ENCODE results near the gene CAMK1G. TPM values are rescaled to one million over a fixed set of nuclear protein-coding genes. Genes with fewer than 3 reads are reported as not detected.

Gene CAMK1G
- total and polyA plus RNA-seq, 10 of the 15 experiments (the other 5 are each of a cell fraction or from before 2014, with no cell fraction given): 0.18 to 0.20 TPM; not detected in 8

DNA sequence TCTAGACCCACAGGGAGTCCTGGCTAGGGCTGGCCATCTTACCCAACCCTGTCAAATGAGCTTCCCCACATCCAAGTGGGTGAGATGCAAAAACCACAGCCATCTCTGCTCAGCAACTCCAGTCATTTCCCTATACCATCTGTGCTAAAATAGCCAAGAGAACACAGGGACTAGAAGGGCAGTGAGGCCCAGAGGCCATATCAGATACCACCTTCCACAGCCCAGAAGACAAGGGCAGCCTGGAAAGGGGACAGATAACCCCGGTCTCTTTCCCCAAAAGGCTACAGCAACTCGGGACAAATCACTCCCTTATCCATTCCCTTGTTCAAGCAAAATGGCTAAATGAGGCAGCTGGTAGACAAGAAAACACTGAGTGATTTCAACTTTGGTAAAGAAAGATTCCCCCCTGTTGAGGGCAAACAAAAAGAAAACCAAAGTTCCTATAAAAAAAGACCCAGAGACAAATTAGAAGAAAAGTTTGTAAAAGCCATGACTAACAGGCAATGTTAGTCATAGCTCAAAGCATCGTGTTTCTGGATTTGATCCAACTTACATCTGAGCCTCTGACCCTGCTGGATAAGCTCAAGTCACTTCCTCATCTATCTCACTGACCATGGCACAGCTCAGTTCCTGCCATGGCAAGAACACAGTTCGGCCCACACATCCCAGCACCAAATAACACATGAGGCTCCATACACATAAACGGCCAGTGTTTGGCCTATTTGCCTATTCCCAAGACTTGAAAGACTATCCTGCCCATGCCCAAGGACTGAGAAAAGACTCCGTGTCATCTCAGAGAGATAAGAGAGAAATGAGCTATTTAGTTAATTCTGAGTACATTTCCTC is 65.6 kb downstream of the CAMK1G start:
- H3K9me3 ChIP-seq (replicated peaks; ENCODE audit: control insufficient read depth, insufficient read depth, low read length): no peaks in the 10 kb centered on the region
- in situ Hi-C loops (cut with MboI) (no loop called here), intact Hi-C loops (cut with micrococcal nuclease; ENCODE audit: unreplicated experiment) (loop anchor here (5.0 kb wide), 1 partner anchor 38 kb away; no protein-coding TSS in a partner anchor)
- H3K4me3 ChIP-seq: no peak overlapping the region
- POLR2A ChIA-PET: interaction anchor here (0.9 to 7.6 kb wide), 6 partner anchors 11 to 99 kb away, joined by 3 to 95 read pairs (median 4); partner anchors contain the start of gene G0S2
- WGBS (ENCODE audit: insufficient coverage, insufficient replicate concordance, low lambda C conversion rate, missing lambda C conversion rate): 28% methylated on average over 6 of the region's 6 CpGs
- no peak overlapping the region for H3K9ac ChIP-seq (ENCODE audit: control insufficient read depth, insufficient read depth, low read length)
- FAIRE-seq (peak; percentile 79), ATAC-seq (no peak), DNase-seq (ENCODE audit: low read depth, low spot score) (no peak)
- H3K79me2 ChIP-seq (ENCODE audit: control insufficient read depth, insufficient read depth, low read length): no peaks in the 10 kb centered on the region
- H3K27ac ChIP-seq (ENCODE audit: control insufficient read depth, insufficient read depth): no peak overlapping the region
- no peaks in the 10 kb centered on the region for H4K20me1 ChIP-seq (ENCODE audit: control insufficient read depth, insufficient read depth)
- SMC1A ChIA-PET (ENCODE audit: uncharacterized antibody, unreplicated experiment): interaction anchor here (0.6 to 17.6 kb wide), 14 partner anchors 7 to 99 kb away, joined by 3 to 261 read pairs (median 4); partner anchors contain the start of gene G0S2
- RAD21 ChIA-PET (ENCODE audit: unreplicated experiment): interaction anchor here (0.7 to 15.7 kb wide), 11 partner anchors 17 to 101 kb away, joined by 3 to 195 read pairs (median 4); partner anchors contain the start of gene G0S2
- no peaks in the 10 kb centered on the region for H3K36me3 ChIP-seq (ENCODE audit: control insufficient read depth in 2 of 2, insufficient read depth in 2 of 2, low read length in 1 of 2)
- no peaks in the 10 kb centered on the region for H3K27me3 ChIP-seq (replicated peaks in 1 of 2; ENCODE audit: control insufficient read depth in 2 of 2, insufficient read depth in 2 of 2, low read length in 1 of 2)
- TF ChIP-seq YY1 (IDR thresholded peaks at IDR 0.05; ENCODE audit: low read depth, low read length) (no peak), SPI1 (IDR thresholded peaks at IDR 0.05; ENCODE audit: borderline replicate concordance, insufficient read depth, low read depth, low read length) (peak; percentile 32; the same call in 1 of the 2 replicates), MEF2A (IDR thresholded peaks at IDR 0.05; ENCODE audit: insufficient read depth, low read depth, low read length) (no peak), TCF12 (IDR thresholded peaks at IDR 0.05; ENCODE audit: low read depth, low read length) (no peak)
- TF ChIP-seq, protein P1, sequence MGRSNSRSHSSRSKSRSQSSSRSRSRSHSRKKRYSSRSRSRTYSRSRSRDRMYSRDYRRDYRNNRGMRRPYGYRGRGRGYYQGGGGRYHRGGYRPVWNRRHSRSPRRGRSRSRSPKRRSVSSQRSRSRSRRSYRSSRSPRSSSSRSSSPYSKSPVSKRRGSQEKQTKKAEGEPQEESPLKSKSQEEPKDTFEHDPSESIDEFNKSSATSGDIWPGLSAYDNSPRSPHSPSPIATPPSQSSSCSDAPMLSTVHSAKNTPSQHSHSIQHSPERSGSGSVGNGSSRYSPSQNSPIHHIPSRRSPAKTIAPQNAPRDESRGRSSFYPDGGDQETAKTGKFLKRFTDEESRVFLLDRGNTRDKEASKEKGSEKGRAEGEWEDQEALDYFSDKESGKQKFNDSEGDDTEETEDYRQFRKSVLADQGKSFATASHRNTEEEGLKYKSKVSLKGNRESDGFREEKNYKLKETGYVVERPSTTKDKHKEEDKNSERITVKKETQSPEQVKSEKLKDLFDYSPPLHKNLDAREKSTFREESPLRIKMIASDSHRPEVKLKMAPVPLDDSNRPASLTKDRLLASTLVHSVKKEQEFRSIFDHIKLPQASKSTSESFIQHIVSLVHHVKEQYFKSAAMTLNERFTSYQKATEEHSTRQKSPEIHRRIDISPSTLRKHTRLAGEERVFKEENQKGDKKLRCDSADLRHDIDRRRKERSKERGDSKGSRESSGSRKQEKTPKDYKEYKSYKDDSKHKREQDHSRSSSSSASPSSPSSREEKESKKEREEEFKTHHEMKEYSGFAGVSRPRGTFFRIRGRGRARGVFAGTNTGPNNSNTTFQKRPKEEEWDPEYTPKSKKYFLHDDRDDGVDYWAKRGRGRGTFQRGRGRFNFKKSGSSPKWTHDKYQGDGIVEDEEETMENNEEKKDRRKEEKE (IDR thresholded peaks at IDR 0.05): no peak
- TF ChIP-seq, protein P2, sequence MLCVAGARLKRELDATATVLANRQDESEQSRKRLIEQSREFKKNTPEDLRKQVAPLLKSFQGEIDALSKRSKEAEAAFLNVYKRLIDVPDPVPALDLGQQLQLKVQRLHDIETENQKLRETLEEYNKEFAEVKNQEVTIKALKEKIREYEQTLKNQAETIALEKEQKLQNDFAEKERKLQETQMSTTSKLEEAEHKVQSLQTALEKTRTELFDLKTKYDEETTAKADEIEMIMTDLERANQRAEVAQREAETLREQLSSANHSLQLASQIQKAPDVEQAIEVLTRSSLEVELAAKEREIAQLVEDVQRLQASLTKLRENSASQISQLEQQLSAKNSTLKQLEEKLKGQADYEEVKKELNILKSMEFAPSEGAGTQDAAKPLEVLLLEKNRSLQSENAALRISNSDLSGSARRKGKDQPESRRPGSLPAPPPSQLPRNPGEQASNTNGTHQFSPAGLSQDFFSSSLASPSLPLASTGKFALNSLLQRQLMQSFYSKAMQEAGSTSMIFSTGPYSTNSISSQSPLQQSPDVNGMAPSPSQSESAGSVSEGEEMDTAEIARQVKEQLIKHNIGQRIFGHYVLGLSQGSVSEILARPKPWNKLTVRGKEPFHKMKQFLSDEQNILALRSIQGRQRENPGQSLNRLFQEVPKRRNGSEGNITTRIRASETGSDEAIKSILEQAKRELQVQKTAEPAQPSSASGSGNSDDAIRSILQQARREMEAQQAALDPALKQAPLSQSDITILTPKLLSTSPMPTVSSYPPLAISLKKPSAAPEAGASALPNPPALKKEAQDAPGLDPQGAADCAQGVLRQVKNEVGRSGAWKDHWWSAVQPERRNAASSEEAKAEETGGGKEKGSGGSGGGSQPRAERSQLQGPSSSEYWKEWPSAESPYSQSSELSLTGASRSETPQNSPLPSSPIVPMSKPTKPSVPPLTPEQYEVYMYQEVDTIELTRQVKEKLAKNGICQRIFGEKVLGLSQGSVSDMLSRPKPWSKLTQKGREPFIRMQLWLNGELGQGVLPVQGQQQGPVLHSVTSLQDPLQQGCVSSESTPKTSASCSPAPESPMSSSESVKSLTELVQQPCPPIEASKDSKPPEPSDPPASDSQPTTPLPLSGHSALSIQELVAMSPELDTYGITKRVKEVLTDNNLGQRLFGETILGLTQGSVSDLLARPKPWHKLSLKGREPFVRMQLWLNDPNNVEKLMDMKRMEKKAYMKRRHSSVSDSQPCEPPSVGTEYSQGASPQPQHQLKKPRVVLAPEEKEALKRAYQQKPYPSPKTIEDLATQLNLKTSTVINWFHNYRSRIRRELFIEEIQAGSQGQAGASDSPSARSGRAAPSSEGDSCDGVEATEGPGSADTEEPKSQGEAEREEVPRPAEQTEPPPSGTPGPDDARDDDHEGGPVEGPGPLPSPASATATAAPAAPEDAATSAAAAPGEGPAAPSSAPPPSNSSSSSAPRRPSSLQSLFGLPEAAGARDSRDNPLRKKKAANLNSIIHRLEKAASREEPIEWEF (IDR thresholded peaks at IDR 0.05; ENCODE audit: insufficient replicate concordance, low read depth, low read length): no peak
- TF ChIP-seq, protein P3, sequence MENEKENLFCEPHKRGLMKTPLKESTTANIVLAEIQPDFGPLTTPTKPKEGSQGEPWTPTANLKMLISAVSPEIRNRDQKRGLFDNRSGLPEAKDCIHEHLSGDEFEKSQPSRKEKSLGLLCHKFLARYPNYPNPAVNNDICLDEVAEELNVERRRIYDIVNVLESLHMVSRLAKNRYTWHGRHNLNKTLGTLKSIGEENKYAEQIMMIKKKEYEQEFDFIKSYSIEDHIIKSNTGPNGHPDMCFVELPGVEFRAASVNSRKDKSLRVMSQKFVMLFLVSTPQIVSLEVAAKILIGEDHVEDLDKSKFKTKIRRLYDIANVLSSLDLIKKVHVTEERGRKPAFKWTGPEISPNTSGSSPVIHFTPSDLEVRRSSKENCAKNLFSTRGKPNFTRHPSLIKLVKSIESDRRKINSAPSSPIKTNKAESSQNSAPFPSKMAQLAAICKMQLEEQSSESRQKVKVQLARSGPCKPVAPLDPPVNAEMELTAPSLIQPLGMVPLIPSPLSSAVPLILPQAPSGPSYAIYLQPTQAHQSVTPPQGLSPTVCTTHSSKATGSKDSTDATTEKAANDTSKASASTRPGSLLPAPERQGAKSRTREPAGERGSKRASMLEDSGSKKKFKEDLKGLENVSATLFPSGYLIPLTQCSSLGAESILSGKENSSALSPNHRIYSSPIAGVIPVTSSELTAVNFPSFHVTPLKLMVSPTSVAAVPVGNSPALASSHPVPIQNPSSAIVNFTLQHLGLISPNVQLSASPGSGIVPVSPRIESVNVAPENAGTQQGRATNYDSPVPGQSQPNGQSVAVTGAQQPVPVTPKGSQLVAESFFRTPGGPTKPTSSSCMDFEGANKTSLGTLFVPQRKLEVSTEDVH (IDR thresholded peaks at IDR 0.05; ENCODE audit: low read depth, partially characterized antibody): no peak
- no TSS peak for BruUV-seq (replicated peaks)
- CTCF ChIA-PET: interaction anchor here (0.7 to 3.3 kb wide), 12 partner anchors 9 to 100 kb away, joined by 3 to 15 read pairs (median 4); partner anchors contain the start of gene G0S2
- H3K4me1 ChIP-seq (ENCODE audit: control insufficient read depth, insufficient read depth, low read length): peaks cover 20% of the 10 kb centered on the region
- H2AFZ ChIP-seq (ENCODE audit: control insufficient read depth, low read depth, low read length): no peak overlapping the region
- no peak overlapping the region for H3K4me2 ChIP-seq (ENCODE audit: control insufficient read depth, insufficient read depth)

Data from GM12878 (cell line).